NB4 (cell line): ENCODE data around the gene FASTKD2.

Experiments used
- CTCF ChIP-seq: IDR thresholded peaks from one replicate; pipeline ENCODE4 v1.5.1; 2012; ENCODE audit warnings: low read depth, low read length
- MAX ChIP-seq: IDR thresholded peaks from 2 replicates; pipeline ENCODE4 v1.6.1; 2011; ENCODE audit warnings: low read depth, low read length
- MYC ChIP-seq: IDR thresholded peaks from 2 replicates; pipeline ENCODE4 v1.6.1; 2011; ENCODE audit warnings: low read depth, low read length
- POLR2A ChIP-seq: IDR thresholded peaks from 2 replicates; pipeline ENCODE4 v1.6.1; 2011; ENCODE audit warnings: mild to moderate bottlenecking; ENCODE audit not compliant: insufficient read length; ENCODE audit errors: extremely low read depth

- TF ChIP-seq POLR2A (no peak), CTCF (no peak), MYC (no peak), MAX (no peak)
Measured at GRCh38 chr2:206824993-206825392, 59.6 kb downstream of the FASTKD2 start.
